GM21423 (cell line): ENCODE results near the gene MCM3AP.

Experiments
- ATAC-seq: cut with Tn5 transposase; IDR thresholded peaks from one replicate; pipeline ENCODE4 v1.9.1; 2021; ENCODE audit warnings: mild to moderate bottlenecking, moderate library complexity; ENCODE audit not compliant: unreplicated experiment

Gene MCM3AP

DNA sequence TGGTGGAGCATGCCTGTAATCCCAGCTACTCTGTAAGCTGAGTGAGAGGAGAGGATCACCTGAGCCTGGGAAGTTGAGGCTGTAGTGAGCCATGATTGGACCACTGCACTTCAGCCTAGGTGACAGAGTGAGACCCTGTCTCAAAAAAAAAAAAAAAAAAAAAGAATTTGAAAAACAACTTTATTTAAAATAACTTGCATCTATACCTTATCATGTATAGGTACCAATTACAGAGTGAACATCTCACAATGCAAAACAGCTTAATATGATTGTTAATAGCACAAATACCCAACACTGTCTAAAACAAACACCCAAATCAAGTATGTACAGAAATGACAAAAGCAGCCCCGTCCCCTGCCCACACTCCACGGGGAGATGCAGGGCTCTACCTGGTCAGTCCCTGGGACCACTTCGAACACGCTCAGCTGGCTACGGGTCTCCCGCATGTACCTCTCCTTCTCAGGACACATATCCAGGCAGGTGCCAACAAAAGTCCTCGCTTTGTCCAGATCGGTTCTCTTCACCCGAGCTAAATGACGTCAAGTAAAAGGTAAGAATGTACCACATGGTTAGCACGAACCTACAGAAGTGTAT lies 10.5 kb downstream of the MCM3AP start:
- ATAC-seq, result no peak

DNA sequence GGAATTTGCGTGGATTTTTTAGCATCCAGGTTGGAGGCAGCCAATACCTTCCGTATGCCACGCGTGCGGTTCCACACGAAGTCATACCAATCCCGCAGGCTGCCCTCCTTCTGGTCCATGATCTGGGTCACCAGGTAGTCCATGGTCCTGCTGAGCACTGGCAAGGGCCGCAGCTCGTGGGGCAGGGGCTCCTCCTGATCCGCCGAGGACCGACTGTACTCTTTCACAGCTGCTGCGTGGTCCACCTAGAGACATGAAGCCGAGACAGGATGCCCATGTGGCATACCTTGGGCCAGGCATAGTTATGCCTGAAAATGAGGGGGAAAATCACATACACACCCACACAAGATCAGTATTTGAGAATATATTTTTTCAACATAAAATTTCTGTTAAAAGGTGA lies 12.1 kb downstream of the MCM3AP start:
- no peak for ATAC-seq

DNA sequence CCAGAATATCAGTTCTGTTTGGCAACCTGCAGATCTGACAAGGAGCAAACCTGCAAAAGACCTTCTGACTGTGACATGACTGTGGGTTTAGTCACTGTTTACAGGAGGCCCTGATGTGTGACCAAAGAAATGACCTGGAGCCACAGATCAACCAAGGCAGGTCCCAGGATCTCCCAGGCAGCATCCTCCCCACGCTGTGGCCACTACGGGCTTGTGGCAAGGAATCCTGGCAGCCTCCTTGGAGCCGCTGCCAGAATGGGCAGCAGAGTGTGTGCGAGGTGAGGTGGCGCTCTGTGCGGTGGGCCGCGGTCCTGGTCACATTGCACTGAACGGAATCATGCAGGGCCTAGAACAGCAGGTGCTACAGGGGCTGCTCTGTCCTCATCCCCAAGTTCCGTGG lies 15.9 kb downstream of the MCM3AP start:
- no peak for ATAC-seq

DNA sequence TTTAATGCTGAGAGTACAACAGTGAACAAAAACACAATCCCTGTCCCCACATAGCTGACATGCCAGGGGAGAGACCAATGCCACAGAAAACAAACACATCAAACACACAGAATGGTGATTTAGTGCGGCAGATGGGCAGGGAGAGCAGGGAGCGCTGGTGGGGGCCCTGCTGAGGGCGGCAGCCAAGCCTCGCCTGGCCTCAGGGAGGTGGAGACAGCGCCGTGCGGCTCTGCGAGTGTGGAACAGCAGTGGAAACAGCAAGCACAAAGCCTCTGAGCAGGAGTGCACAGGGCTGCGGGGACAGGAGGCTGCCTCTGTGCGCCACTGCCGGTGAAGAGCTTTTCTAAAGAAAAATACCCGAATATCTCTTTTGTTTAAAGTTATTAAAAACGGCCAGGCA lies 17.0 kb downstream of the MCM3AP start:
- no peak for ATAC-seq

DNA sequence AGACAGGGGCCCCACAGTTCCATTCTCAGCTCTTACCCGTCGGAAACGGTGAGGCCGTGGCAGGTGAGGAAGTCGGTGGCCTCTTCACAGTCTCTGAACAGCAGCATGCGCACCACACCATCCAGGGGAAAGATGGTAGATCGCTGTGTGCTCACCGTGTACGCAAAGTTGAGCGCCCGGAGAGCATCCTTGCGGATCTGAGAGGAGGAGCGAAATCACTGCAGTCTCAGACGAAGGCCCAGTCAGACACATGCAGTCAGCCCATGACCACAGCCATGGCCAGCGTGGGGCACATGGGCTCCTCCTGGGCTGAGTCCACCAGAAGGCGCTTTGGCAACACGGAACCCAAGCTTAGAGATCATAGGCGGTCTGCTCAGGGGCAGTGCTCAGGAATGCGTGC lies 18.5 kb downstream of the MCM3AP start:
- no peak for ATAC-seq

DNA sequence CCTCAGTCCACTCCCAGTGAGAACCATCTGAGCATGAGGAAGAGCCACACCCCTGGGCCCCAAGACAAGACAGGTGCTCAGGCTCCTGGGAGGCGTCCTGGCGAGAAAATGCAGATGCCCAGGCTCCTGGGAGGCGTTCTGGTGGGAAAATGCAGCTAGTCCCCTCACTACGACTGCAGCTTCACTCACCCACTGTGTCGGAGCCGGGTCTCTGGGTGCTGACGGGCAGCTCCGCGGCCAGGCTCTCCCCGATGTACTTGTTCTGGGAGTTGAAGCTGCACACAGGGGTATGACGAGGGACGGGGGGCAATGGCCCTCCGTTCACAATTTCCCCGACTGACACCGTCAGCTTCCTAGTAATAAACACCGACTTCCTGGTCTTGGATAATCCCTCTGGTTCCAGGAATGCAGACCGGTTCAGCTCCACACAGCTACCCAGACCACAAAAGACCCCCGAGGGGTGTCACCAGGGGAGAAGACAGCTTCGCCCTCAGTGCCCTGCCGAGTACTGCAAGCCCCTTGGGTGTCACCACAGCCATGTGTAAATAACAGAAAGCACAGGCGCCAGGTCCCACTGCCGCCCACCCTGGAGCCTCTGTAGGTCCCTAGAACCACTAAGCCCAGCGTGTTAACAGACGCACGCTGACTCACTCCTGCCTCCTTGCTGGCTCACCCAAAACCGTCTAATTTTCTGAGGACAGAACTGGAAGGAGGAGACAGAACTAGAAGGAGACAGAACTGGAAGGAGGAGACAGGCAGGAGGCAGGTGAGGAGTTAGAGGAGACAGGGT lies 19.5 kb downstream of the MCM3AP start:
- no peak for ATAC-seq

DNA sequence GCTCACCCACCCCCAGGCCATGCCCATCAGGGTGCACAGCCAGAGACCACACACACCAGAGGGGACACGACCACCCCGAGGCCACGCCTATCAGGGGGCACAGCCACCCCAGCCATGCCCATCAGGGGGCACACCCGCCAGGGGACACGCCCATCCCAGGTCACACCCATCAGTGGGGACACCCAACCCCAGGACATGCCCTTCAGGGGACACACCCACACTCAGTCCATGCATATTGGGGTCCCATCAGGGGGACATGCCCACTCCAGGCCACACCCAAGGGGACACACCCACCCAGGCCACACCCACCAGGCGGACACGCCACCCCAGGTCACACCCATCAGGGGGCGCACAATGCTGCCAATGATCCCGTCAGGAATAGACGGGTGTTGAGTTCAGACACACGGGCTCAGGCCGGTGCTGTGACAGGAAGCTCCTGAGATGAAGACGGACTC lies 20.7 kb downstream of the MCM3AP start:
- ATAC-seq, result no peak

DNA sequence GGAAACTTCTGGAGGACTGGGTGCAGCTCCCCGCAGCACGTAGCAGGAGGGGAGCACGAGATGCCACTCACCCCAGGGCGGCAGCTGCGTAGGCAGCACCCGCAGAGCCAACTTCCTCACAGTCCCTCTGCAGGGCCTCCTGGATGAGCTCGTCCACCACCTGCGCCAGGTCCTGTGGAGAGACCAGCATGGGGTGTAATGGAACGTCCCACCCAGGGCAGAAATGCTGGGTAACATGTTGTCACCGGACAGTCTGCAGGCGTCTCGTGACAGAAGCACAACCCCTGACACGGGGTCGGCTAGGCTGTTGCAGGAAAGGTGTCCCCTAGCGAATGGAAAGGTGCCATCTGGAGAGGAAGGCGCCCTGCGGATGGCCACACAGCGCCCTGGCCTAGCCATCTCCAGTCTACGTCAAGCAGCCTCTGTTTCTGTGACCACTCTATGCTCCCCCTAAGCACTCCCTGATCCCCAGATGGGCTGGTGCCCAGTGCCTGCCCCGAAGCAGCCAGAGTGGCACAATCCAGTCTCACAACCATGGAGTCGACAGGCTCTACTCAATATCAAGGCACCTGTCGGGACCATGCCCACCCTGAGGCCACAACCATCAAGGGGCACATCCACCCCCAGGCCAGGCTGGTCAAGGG lies 21.2 kb downstream of the MCM3AP start:
- no peak for ATAC-seq

DNA sequence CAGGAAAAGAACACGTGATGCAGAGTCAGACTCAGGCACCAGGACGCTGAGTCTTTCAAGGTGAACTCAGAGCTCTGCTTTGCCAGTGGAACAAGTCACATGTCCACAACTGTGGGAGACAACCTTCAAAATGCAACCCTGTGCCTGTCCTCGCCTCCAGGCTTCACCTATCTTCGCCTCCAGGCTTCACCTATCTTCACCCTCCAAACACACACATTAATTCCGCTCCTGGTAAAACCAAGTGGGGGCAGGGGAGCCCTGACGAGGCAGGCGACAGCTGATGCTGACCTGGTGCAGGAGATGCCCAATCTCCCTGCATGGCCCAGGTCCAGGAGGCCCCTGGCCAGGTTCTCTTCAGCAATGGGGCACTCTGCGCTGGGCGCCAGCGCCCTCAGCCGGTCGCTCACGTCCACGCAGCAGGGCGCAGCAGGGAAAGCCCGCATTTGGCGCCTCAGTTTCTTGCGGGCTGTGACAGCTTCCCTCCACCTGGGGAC lies 28.9 kb downstream of the MCM3AP start:
- ATAC-seq, result no peak

DNA sequence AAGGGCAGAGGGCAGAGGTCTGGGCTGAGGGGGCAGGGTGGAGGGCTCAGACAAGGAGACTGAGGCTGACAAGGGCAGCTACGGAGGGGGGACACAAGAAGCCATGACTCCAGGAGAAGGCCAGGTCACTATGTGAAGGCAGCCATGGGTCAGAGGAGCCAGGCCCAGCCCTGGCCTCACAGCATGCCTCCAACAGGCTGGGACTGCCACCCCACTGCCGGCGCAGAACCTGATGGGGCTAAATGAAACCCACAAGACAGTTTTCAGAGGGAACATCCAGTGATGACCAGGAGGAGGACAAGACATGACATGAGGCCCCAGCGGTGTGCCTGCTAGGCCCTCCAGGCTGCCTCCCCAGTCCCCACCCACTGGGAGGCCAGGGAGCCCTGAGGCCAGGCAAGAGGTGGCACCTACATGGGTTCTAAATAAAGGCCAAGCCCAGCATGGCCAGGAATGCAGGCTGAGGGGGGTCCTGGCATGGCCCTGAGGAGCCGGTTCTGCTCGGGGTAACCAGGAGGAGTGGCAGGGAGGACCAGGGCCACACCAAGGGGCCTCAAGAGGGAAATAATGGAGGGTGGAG lies 29.6 kb downstream of the MCM3AP start:
- no peak for ATAC-seq

DNA sequence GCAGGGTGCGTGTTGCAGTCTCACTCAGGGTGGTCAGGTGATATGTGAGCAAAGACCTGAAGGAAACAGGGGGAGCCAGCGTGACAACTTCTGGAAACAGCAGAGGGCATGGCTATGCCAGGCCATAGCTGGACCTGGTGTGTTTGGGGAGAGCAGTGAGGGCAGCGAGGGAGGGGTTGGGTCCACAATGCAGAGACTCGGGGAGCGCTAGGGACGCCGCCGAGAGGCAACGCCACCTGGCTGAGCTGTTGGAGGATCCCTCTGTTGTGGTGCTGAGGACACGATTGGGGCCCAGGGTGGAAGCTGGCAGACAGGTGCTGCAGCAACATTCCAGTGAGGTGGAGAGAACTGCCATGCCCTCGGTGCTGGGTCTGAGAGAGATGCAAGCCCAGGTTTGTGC lies 30.2 kb downstream of the MCM3AP start:
- no peak for ATAC-seq

DNA sequence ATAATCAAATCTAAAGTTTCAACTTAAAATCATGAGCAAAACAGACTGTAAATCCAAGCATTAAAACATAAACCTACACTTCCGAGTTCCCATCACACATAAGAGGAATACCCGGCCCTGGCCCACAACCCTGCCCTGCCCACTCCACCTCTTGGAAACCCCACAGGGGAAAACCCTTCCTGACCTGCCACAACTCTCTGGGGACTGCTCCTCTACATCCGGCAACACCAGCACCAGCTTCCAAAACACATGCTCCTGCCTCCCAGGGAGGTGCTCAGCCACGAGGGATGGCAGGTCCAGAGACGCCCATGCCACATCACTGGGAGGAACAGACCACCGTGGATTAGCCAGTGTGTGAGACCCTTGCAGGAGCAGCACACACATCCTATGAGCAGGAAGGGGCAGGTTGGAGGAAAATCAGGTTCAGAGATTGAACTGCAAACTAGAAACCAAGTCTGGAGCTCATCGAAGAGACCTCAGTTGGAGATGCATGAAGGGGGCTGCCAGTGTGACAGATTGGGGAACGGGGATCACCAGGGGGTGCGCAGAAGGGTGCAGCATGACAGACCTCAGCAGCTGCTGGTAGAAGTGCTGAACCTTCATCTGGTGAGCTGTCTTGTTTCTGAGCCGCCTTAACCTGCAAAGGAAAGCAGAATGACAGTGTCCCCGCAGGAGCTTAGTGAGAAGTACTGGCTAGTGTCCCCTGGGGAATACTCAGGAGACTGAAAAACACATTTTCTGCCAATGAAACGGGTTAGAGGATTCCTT lies 31.0 kb downstream of the MCM3AP start:
- peak; percentile 57 for ATAC-seq

DNA sequence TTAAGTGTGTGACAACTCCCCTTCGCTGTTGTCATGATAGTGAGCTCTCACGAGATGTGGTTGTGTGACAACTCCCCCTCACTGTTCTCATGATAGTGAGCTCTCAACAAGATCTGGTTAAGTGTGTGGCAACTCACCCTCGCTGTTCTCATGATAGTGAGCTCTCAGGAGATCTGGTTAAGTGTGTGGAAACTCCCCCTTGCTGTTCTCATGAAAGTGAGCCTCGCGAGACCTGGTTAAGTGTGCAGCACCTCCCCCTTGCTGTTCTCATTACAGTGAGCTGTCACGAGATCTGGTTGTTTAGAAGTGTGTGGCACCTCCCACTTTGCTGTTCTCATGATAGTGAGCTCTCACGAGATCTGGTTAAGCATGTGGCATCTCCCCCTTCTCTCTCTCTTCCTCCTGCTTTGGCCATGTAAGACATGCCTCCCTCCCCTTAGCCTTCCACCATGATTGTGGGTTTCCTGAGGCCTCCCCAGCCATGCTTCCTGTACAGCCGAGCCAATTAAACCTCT lies 31.7 kb downstream of the MCM3AP start:
- ATAC-seq, result peak; percentile 72

DNA sequence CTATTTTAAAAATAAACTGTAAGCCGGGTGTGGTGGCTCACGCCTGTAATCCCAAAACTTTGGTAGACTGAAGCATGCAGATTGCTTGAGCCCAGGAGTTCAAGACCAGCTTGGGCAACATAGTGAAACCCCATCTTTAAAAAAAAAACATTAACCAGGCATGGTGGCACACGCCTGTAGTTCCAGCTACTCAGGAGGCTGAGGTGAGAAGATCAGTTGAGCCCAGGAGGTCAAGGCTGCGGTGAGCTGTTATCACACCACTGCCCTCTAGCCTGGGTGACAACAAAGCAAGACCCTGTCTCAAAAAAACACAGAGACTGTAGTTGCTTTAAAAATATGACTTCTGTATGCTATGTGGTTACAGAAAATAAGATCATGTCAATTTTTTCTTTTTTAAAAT lies 32.6 kb downstream of the MCM3AP start:
- no peak for ATAC-seq

DNA sequence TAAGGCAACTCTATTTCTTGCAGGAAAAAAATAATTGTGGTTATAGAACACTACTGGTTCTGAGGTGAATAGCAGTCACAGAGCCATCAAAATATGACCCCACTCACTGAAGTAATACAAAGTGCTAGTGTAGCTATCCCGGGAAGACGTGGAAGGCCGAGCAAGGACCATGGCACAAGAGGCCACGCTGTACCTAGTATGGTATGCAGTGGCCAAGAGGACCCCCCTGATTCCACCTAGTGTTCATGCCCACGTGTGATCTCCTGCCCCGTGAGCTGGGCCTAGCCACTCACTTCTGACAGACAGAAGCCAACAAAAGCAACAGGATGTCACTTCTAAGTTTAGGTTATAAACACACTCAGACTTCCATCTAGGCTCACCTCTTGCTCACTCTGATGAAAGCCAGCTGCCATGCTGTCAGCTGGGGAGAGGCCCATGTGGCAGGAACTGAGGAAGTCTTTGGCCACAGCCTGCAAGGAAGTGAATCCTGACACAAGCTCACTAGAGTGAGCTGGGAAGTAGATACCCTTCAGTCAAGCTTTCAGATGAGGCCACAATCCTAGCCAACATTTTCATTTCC lies 35.2 kb downstream of the MCM3AP start:
- ATAC-seq, result no peak

DNA sequence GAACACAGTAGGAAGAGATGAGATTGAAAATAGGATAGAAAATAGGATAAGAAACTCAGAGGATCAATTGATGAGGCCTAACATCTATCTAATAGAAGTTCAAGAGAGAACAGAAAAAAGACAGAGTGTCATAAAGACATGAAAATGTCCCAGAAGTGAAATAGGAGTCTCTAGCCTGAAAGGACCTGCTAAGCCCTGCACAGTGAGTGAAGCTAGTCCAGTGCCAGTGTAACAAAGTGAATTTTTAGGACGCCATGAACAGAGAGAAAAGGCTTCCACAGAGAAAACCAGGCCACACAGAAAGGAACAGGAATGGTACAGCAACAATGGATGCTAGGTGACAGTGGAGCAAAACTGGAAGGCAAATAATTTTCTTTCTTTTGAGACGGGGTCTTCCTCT lies 36.6 kb downstream of the MCM3AP start:
- ATAC-seq, result no peak

DNA sequence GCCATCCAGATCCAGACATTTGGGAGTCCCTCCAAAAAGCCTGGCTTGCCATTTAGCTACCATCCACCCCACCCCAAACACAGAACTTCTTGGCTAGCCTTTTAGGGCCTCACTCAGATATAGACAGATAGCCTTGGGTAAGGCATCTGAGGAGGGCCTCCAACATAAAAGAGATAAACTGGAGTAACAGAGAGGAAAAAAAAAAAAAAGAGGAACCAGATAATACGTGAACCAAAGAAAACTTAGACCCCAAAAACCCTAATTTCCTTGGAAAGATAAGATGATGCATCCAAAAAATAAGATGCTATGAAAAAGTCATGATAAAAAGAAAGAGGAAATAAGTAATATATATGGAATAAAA lies 37.0 kb downstream of the MCM3AP start:
- ATAC-seq, result no peak

DNA sequence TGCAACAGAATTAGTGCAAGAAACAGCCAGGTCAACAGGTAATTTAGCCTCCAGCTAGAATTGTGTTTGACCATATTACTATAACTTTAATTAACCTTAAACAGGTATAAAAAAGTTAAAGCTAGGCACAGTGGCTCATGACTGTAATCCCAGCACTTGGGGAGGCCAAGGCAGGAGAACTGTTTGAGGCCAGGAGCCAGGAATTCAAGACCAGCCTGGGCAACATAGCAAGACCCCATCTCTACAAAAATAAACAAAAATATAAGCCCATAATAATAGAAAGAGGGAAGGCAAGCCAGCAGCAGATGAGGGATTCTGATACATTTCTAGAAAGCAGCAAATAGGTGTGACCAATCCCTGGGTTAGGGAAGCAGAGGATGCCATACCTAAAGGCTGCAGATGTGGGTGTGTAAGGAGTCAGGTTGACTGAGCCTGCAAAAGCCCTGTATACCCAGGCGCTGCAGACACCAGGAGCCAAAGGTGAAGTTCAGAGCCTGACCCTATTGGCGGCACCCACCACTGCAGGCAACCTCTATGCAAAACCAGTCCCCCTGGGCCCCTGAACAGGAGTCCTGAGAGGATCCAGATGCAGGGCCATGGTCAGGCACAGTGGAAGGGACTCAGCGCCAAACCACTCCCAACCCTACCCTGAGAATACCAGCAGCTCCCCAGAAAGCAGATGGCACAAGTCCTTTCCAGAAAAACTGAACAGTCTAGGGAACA lies 37.6 kb downstream of the MCM3AP start:
- no peak for ATAC-seq

DNA sequence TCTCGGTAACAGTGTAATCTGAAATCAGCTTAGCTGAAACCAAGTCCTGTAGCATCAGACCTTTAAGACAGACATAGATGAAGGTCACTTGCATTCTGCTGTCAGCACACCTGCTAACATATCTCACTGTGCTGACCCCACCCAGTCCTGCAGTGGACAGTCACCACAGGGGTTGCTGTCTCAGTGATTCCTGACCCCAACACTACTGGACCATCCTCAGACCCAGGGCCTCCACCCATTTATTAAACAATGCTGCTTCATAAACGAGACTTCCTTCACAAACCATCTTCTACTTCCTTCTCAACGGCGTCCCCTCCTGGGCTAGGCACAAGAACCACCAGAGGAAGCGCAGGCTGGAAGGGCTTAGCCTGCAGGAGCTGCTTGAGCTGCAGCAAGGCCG lies 39.1 kb downstream of the MCM3AP start:
- ATAC-seq, result no peak
